PC-3 (cell line): ENCODE measurements around the gene FPR3. TPM values are rescaled to one million over a fixed set of nuclear protein-coding genes. Genes with fewer than 3 reads are reported as not detected.

Experiments
- ATAC-seq: fragments of 200-7000 bp; cut with Tn5 transposase; 2 replicates; pipeline ENCODE4 v1.9.1; 2020; ENCODE audit warnings: mild to moderate bottlenecking, moderate library complexity
- BruUV-seq: library from RNA; stranded (reverse); fragments of 400-500 nt; replicated peaks from 2 replicates; lab custom pipeline; 2021; lab: Mats Ljungman, UMichigan
- CTCF ChIA-PET: fragments of 300-600 bp; sonication (Branson Sonifier 250); formaldehyde crosslinking; loops from one replicate; lab custom pipeline; 2022; ENCODE audit warnings: antibody characterized with exemption; lab: Charles Lee
- POLR2A ChIA-PET: fragments of 300-600 bp; sonication (Branson Sonifier 250); formaldehyde crosslinking; loops from one replicate; lab custom pipeline; 2022; ENCODE audit warnings: antibody characterized with exemption; ENCODE audit not compliant: unreplicated experiment; lab: Charles Lee
- DNase-seq: peaks from one replicate; pipeline ENCODE4 v3.0.0-alpha.2; 2015
- H2AFZ ChIP-seq: fragments of 300-600 bp; sonication (generic); 2 replicates; pipeline ENCODE4 v1.6.0; 2016; ENCODE audit warnings: antibody characterized with exemption, low read length
- H3F3A ChIP-seq: fragments of 300-600 bp; sonication (generic); one replicate; pipeline ENCODE4 v1.6.0; 2017; ENCODE audit warnings: antibody characterized with exemption, low read length, control low read depth, mild to moderate bottlenecking; ENCODE audit not compliant: unreplicated experiment
- H3K27ac ChIP-seq: fragments of 300-600 bp; sonication (generic); 2 replicates; pipeline ENCODE4 v1.5.1; 2016; ENCODE audit warnings: mild to moderate bottlenecking, low read length
- H3K27me3 ChIP-seq: fragments of 300-600 bp; sonication (generic); 2 replicates; pipeline ENCODE4 v1.6.1; 2016; ENCODE audit warnings: low read length, mixed read lengths
- H3K36me3 ChIP-seq: fragments of 300-600 bp; sonication (generic); 2 replicates; pipeline ENCODE4 v1.6.1; 2016; ENCODE audit warnings: low read depth, mixed run types, low read length, mixed read lengths
- H3K4me1 ChIP-seq: fragments of 300-600 bp; sonication (generic); 2 replicates; pipeline ENCODE4 v1.5.1; 2016; ENCODE audit warnings: low read length; ENCODE audit not compliant: insufficient read depth
- H3K4me2 ChIP-seq: fragments of 300-600 bp; sonication (generic); 2 replicates; pipeline ENCODE4 v1.6.0; 2016; ENCODE audit warnings: low read length
- H3K4me3 ChIP-seq: fragments of 300-600 bp; sonication (generic); 2 replicates; pipeline ENCODE4 v1.5.1; 2016; ENCODE audit warnings: mild to moderate bottlenecking, low read length, mixed read lengths
- H3K79me2 ChIP-seq: fragments of 300-600 bp; sonication (generic); 2 replicates; pipeline ENCODE4 v1.6.1; 2017; ENCODE audit warnings: low read length, mixed read lengths
- H3K9ac ChIP-seq: fragments of 300-600 bp; sonication (generic); 2 replicates; pipeline ENCODE4 v1.6.0; 2016; ENCODE audit warnings: mild to moderate bottlenecking, low read length
- H3K9me2 ChIP-seq: fragments of 300-600 bp; sonication (generic); replicated peaks from 2 replicates; pipeline ENCODE4 v1.6.1; 2016; ENCODE audit warnings: mixed run types, low read length, mixed read lengths
- H3K9me3 ChIP-seq: fragments of 300-600 bp; sonication (generic); 2 replicates; pipeline ENCODE4 v1.6.1; 2016; ENCODE audit warnings: low read length, mixed read lengths
- H4K20me1 ChIP-seq: fragments of 300-600 bp; sonication (generic); 2 replicates; pipeline ENCODE4 v1.6.1; 2016; ENCODE audit warnings: low read length, mixed read lengths
- CTCF ChIP-seq: fragments of 300-600 bp; sonication (generic); conservative IDR thresholded peaks from 2 replicates; pipeline ENCODE4 v1.5.1; 2017; ENCODE audit warnings: antibody characterized with exemption, low read depth, mild to moderate bottlenecking, low read length
- EZH2 ChIP-seq: fragments of 300-600 bp; sonication (generic); IDR thresholded peaks from one replicate; pipeline ENCODE4 v1.6.1; 2017; ENCODE audit warnings: antibody characterized with exemption, mild to moderate bottlenecking, low read length; ENCODE audit not compliant: unreplicated experiment
- EZH2phosphoT487 ChIP-seq: fragments of 300-600 bp; sonication (generic); IDR thresholded peaks from 2 replicates; pipeline ENCODE4 v1.6.1; 2018; ENCODE audit warnings: mild to moderate bottlenecking, antibody characterized with exemption, low read length, borderline replicate concordance
- intact Hi-C: fragments of 100-400 bp; cut with micrococcal nuclease; formaldehyde crosslinking; loops from 2 replicates; pipeline ENCODE4 v1.9.0; 2023
- total RNA-seq: library from RNA; depleted of rRNA; stranded (reverse); fragments of >200 nt; gene quantifications from 2 replicates; pipeline ENCODE4 v1.2.3, GENCODE V29; 2014

The FPR3 gene
- total RNA-seq, 1 experiment from 2014 or later, result 0.26 TPM

DNA sequence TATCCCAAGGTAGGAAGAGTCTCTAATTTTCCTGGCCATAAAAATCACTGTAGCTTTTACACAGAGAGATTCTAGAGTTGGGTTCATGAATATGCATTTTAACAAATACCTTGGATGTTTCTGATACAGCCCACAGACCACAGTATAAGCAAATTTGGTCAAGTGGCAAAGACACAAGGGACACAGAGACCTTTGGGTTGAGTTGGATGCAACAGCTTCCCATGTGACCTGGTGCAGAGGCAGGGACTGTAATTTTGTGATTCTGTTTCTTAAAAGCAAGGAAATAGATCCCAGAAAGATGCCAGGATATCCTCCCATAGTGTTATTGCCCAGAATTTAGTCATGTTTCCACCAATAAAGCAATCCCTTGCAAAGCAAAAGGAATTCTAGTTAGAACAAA is 27.0 kb downstream of the FPR3 start:
- Histone ChIP-seq H3K27me3 (no peaks in the 10 kb centered on the region), H3K4me3 (no peak overlapping the region), H3K4me1 (no peaks in the 10 kb centered on the region), H3F3A (no peaks in the 10 kb centered on the region), H3K9ac (no peak overlapping the region), H2AFZ (no peak overlapping the region), H3K9me2 (no peaks in the 10 kb centered on the region), H3K9me3 (peaks cover 24% of the 10 kb centered on the region), H3K36me3 (peaks cover 3% of the 10 kb centered on the region; the same call in 1 of the 2 replicates), H3K4me2 (no peak overlapping the region), H3K27ac (no peak overlapping the region), H4K20me1 (no peaks in the 10 kb centered on the region), H3K79me2 (no peaks in the 10 kb centered on the region)
- TF ChIP-seq CTCF (no peak), EZH2phosphoT487 (no peak), EZH2 (no peak)
- DNase-seq (no peak), ATAC-seq (no peak)
- BruUV-seq, result no TSS peak
- intact Hi-C loops, result no loop called here
- POLR2A ChIA-PET, result no interaction called here
- CTCF ChIA-PET, result no interaction called here

- CTCF ChIA-PET, result no interaction called here
Observed at GRCh38 chr19:51822325-51822724, 27.4 kb downstream of the FPR3 start.

More at GRCh38 chr19:51822325-51822724, 27.4 kb downstream of the FPR3 start:
- no peaks in the 10 kb centered on the region for H4K20me1 ChIP-seq
- no peak for TF ChIP-seq CTCF
- TF ChIP-seq EZH2, result no peak
- TF ChIP-seq EZH2phosphoT487, result no peak
- no peak overlapping the region for H3K4me2 ChIP-seq
- peaks cover 3% of the 10 kb centered on the region; the same call in 1 of the 2 replicates for H3K36me3 ChIP-seq
- POLR2A ChIA-PET, result no interaction called here
- peak; percentile 26 for DNase-seq
- no peaks in the 10 kb centered on the region for H3K9me2 ChIP-seq
- intact Hi-C loops, result no loop called here
- BruUV-seq, result no TSS peak
- no peaks in the 10 kb centered on the region for H3K79me2 ChIP-seq
- H3K9me3 ChIP-seq, result peaks cover 25% of the 10 kb centered on the region
- ATAC-seq, result no peak
- H3K9ac ChIP-seq, result no peak overlapping the region
- no peak overlapping the region for H3K4me3 ChIP-seq
- H3F3A ChIP-seq, result no peaks in the 10 kb centered on the region
- no peak overlapping the region for H2AFZ ChIP-seq
- H3K27me3 ChIP-seq, result no peaks in the 10 kb centered on the region
- H3K27ac ChIP-seq, result no peak overlapping the region
- H3K4me1 ChIP-seq, result no peaks in the 10 kb centered on the region
